Right renal cortex interstitium (tissue), 3 donors: ENCODE data around the gene CBX5. TPM values are rescaled to one million over a fixed set of nuclear protein-coding genes. Genes with fewer than 3 reads are reported as not detected.

Source experiments
- polyA plus RNA-seq, 3 donors: library from polyadenylated mRNA; unstranded; fragments of 120-200 nt; gene quantifications; one replicate each; pipeline ENCODE4 v1.2.1, GENCODE V29; 2013; ENCODE audit not compliant: insufficient read length in 3 of 3

Gene CBX5
- polyA plus RNA-seq, 3 donors = 118 to 129 (median 125) TPM

Other genes with a start within 250 kb of the CBX5 start
- gene HOXC5, start 247.1 kb downstream of the CBX5 start, polyA plus RNA-seq = 1 to 10 TPM in 2 of 3 donors, under 1 TPM in 1; 0.93 to 1.4 (median 1.4) TPM
- gene HOXC4, start 226.3 kb downstream of the CBX5 start, polyA plus RNA-seq = 10 to 100 TPM; 32.4 to 42.5 (median 37.2) TPM
- 10 to 100 TPM; 30.5 to 34.2 (median 31.5) TPM for gene SMUG1, start 91.1 kb downstream of the CBX5 start, polyA plus RNA-seq
- gene HNRNPA1, start 604 bp upstream of the CBX5 start, polyA plus RNA-seq = 1,000 to 10,000 TPM; 3,483 to 4,465 (median 3,605) TPM
- 1 to 10 TPM; 2.1 to 3.8 (median 3.4) TPM for gene NFE2, start 20.9 kb upstream of the CBX5 start, polyA plus RNA-seq
- 100 to 1,000 TPM; 242 to 260 (median 254) TPM for gene COPZ1, start 45.0 kb upstream of the CBX5 start, polyA plus RNA-seq
- gene GPR84, start 84.4 kb upstream of the CBX5 start, polyA plus RNA-seq = under 1 TPM; 0.08 to 0.14 (median 0.11) TPM
- gene ZNF385A, start 104.6 kb upstream of the CBX5 start, polyA plus RNA-seq = 10 to 100 TPM in 1 of 3 donors, 1 to 10 TPM in 2; 8.1 to 10.1 (median 8.6) TPM
- gene ITGA5, start 139.1 kb upstream of the CBX5 start, polyA plus RNA-seq = 10 to 100 TPM; 38.1 to 40.6 (median 39.8) TPM
- under 1 TPM in 2 of 3 donors, not detected in 1; 0.14 to 0.54 TPM for gene GTSF1, start 193.5 kb upstream of the CBX5 start, polyA plus RNA-seq
- gene NCKAP1L, start 217.6 kb upstream of the CBX5 start, polyA plus RNA-seq = 1 to 10 TPM; 3.6 to 4.4 (median 3.8) TPM